Ovary (tissue), 9 donors: Measurements from ENCODE around the gene FAM24B. TPM values are rescaled to one million over a fixed set of nuclear protein-coding genes. Genes with fewer than 3 reads are reported as not detected.

ENCODE experiments used
- DNase-seq, 5 donors: peaks; one replicate each; pipeline ENCODE4 v3.0.0-alpha.2; 2019 to 2020
- H3K27ac ChIP-seq, 2 donors: fragments of 200-600 bp; one replicate each; pipeline versions ENCODE4 v1.5.1 to v1.8.0; 2019 to 2022
- H3K27me3 ChIP-seq: fragments of 200-600 bp; one replicate; pipeline ENCODE4 v1.8.0; 2022
- H3K36me3 ChIP-seq: fragments of 200-600 bp; sonication (generic); one replicate; pipeline ENCODE4 v1.5.1; 2019
- H3K4me1 ChIP-seq: one replicate; pipeline ENCODE4 v1.8.1; 2013; ENCODE audit warnings: mild to moderate bottlenecking, moderate library complexity; ENCODE audit not compliant: insufficient read depth
- H3K4me3 ChIP-seq: fragments of 200-600 bp; sonication (generic); one replicate; pipeline ENCODE4 v1.5.1; 2017
- H3K9me3 ChIP-seq, 2 donors: fragments of 200-600 bp in 1 of 2; sonication (generic) in 1 of 2; one replicate each; pipeline versions ENCODE4 v1.5.1 to v1.8.1; 2013 to 2019; ENCODE audit warnings: mild to moderate bottlenecking in 1 of 2, moderate library complexity in 1 of 2
- EP300 ChIP-seq: sonication (generic); formaldehyde crosslinking; IDR thresholded peaks from one replicate; pipeline ENCODE4 v1.6.1; 2017; ENCODE audit warnings: antibody characterized with exemption
- POLR2A ChIP-seq: fragments of 450-650 bp; IDR thresholded peaks from one replicate; pipeline ENCODE4 v1.6.1; 2017; ENCODE audit warnings: antibody characterized with exemption, mild to moderate bottlenecking, moderate library complexity
- WGBS, 3 donors: extraction: QIAGEN DNeasy Blood & Tissue Kit in 1 of 3; methylation state at CpG; one replicate each; pipeline versions ENCODE4 v1.1.5 to v1.1.7; 2013 to 2017; 5-methylcytosine and 5-hydroxymethylcytosine counted together
- intact Hi-C, 4 donors: fragments of 100-400 bp; cut with DNase I; formaldehyde crosslinking; loops; one replicate each; pipeline versions ENCODE4 v1.11.0 to v1.15.1; 2022 to 2023
- polyA plus RNA-seq, 2 donors: library from polyadenylated mRNA; stranded (reverse); fragments of 200-250 nt in 1 of 2; fragments of 350-450 nt in 1 of 2; fragmentation: Illumina TruSeq in 1 of 2; extraction: RNeasy Lipid Tissue Mini Kit (QIAGEN cat#74804) in 1 of 2; gene quantifications; one replicate each; pipeline ENCODE4 v1.2.3, GENCODE V29; 2013 to 2014
- total RNA-seq, 7 donors: library from RNA; depleted of rRNA in 2 of 7; stranded (reverse); fragments of >200 nt in 2 of 7; fragmentation: NEBNext Ultra II Directional in 3 of 7; extraction: Animal tissue kit (Norgen Biotek cat#: 25700) in 3 of 7; gene quantifications; one replicate each; pipeline versions ENCODE4 v1.1.0 to v1.2.4, GENCODE V29; 2016 to 2023
- TF ChIP-seq, protein P1 (sequence below), 3 donors: fragments of 450-650 bp in 2 of 3; fragments of 200-600 bp in 1 of 3; IDR thresholded peaks; one replicate each; pipeline versions ENCODE4 v1.5.1 to v1.8.0; 2016 to 2022; ENCODE audit warnings: antibody characterized with exemption in 3 of 3, mild to moderate bottlenecking in 1 of 3
- donor health status: DM: no; HTN: no; CAD: no; lungs with moderate emphysema.
- donor health status: DM: no; HTN: no; CAD: no.
- donor health status: Bipolar disorder and iron deficiency.
- donor health status: DM: yes; HTN: yes; CAD: no.
- donor health status: DM: no; HTN: no; CAD: no.
- donor health status: DM: yes; HTN: yes; CAD: no.

The FAM24B gene
- total and polyA plus RNA-seq, 9 donors, result 1.8 to 4.2 (median 2.8) TPM

DNA sequence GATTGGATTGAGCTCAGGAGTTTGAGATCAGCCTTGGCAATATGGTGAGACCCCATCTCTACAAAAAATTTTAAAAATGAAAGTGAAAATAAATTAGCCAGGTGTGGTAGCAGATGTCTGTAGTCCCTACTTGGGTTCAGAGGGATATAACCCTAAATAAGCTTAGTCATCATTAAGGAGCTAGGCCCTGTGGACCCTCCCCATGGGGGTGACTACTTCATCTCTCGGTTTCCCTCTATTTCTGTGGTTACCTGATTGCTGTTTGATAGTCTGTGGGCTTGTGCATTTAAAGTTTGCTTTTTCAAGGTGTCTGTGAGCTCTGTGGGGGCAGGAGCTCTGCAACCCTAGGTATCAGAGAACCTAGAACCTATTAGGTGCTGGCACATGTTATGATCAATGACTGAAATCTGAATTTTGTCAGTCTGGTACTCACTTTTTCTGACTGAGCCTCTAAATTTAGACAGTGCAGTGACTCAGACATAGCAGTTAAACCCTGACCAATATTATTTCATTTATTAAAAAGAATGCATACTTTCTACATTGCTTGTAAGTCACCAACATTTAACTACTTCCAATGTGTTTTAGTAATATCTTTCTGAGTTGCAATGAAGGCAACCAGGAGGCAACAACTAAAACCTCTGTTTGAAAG is 25.6 kb downstream of the FAM24B start:
- TF ChIP-seq POLR2A, result no peak
- TF ChIP-seq, protein P1, sequence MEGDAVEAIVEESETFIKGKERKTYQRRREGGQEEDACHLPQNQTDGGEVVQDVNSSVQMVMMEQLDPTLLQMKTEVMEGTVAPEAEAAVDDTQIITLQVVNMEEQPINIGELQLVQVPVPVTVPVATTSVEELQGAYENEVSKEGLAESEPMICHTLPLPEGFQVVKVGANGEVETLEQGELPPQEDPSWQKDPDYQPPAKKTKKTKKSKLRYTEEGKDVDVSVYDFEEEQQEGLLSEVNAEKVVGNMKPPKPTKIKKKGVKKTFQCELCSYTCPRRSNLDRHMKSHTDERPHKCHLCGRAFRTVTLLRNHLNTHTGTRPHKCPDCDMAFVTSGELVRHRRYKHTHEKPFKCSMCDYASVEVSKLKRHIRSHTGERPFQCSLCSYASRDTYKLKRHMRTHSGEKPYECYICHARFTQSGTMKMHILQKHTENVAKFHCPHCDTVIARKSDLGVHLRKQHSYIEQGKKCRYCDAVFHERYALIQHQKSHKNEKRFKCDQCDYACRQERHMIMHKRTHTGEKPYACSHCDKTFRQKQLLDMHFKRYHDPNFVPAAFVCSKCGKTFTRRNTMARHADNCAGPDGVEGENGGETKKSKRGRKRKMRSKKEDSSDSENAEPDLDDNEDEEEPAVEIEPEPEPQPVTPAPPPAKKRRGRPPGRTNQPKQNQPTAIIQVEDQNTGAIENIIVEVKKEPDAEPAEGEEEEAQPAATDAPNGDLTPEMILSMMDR (IDR thresholded peaks at IDR 0.05), result no peak
- no peak for TF ChIP-seq EP300
- no peaks in the 10 kb centered on the region for H3K4me1 ChIP-seq
- H3K27me3 ChIP-seq, result no peaks in the 10 kb centered on the region
- H3K27ac ChIP-seq, result no peak overlapping the region
- H3K36me3 ChIP-seq, result no peaks in the 10 kb centered on the region
- H3K9me3 ChIP-seq, result no peaks in the 10 kb centered on the region
- no peak for DNase-seq
- H3K4me3 ChIP-seq, result no peak overlapping the region
- intact Hi-C loops, result no loop called here
- 79 to 97% (median 96%) methylated on average over 1 of the region's 1 CpG for WGBS, 3 donors

DNA sequence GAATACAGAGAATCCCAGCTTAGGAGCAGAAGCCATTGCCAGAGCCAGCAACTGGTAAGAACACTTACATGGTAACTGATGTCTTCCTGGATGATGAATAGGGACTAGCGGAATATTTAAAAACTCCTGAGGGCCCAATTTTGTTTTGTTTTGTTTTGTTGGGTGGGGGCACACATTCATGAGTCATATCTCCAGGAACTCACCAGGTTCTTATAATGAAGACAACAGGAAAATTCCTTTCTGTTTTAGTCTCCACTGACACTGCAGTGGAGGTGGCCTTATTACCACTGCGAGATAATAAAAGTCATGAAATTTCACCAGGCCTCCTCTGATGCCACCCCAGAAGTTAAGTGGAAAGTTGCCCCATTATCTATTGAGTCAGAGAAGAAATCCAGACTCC is 27.1 kb downstream of the FAM24B start:
- H3K9me3 ChIP-seq, result no peaks in the 10 kb centered on the region
- TF ChIP-seq EP300 (no peak), POLR2A (no peak)
- TF ChIP-seq, protein P1 (IDR thresholded peaks at IDR 0.05), result no peak
- no peak overlapping the region for H3K4me3 ChIP-seq
- no peaks in the 10 kb centered on the region for H3K27me3 ChIP-seq
- H3K27ac ChIP-seq, result no peak overlapping the region
- WGBS, 3 donors, result 92 to 98% (median 93%) methylated on average over 2 of the region's 2 CpGs
- H3K36me3 ChIP-seq, result no peaks in the 10 kb centered on the region
- intact Hi-C loops, result no loop called here
- H3K4me1 ChIP-seq, result no peaks in the 10 kb centered on the region
- DNase-seq, result no peak

DNA sequence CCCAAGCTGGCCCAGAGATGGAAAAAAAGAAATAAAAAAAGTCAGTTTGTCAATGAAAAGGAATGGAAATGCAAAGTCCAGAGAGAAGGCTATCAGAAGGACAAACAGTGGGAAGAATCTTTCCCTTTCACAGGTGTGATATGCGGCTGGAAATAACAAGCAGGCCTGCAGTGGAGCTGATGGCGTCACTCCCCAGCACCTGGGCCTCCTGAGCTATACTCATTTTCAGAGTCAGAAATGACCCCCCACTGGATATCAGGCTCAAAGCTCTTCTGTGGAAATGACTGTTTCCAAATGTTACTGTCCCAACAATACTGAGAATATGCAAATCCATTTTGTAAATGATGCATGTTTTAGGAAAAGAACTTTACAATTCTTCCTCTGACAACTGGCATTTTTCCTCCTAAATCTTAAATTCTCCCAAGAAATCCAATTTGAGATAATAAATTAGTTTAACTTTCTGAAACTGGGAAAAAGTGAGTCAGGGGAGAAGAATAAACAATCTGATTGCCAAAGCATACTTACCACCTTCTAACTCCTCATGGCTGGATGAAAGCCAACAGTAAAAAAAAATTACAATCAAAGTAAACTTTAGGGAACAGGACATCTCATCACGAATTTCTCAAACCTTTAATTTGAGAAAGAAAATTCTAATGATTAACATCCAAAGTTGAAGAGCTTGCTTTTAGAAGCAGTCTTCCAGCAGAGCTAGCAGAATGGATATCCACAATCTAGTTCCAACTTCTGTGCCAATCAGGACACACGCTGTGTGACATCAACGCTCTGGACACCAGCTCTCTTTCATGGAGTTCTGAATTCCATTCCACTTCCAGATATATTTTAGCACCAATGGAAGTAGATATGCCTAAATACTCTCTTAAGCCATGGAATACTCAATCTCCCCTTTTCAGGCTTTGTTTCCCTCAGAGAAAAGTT is 28.4 kb downstream of the FAM24B start:
- no peak overlapping the region for H3K27ac ChIP-seq
- no peaks in the 10 kb centered on the region for H3K4me1 ChIP-seq
- no peak for TF ChIP-seq EP300
- no peak for TF ChIP-seq POLR2A
- TF ChIP-seq, protein P1 (IDR thresholded peaks at IDR 0.05), result no peak
- no peaks in the 10 kb centered on the region for H3K9me3 ChIP-seq
- H3K36me3 ChIP-seq, result no peaks in the 10 kb centered on the region
- H3K27me3 ChIP-seq, result no peaks in the 10 kb centered on the region
- DNase-seq, result no peak
- intact Hi-C loops, result no loop called here
- no peak overlapping the region for H3K4me3 ChIP-seq
- WGBS, 3 donors, result 76 to 80% (median 77%) methylated on average over 5 of the region's 5 CpGs

DNA sequence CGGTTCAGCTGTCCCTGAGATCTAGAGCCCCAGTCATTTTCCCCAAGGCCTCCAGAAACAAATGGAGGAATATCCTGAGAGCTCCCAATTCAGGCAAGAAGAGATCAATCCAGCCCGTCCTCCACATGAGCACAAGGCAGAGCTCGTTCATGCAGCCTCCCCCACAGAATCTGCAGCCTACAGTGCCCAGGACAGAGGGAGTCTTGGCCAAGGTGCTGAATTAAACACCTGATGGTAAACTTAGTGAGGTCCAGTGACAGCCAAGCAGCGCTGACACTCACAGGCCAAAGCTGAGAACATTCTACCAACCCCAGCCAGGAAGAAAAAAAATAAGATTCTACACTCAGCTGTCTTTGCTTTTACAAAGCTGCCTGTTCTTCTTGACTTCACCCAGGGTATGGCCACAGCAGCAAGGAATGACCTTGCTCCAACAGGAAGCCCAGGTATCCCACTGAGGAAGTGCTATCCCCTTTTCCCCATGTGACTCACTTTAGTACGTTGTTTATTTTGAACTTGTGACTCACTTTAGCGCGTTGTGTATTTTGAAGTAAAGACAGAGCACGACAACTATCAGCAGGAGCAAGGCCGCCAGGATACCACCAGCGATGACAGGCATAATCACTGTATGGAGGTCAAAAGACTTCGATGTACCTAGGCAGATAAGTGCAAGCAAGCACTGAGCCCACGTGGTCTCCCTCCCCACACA is 29.3 kb downstream of the FAM24B start:
- no peak for DNase-seq
- Histone ChIP-seq H3K36me3 (no peaks in the 10 kb centered on the region), H3K4me3 (no peak overlapping the region), H3K27ac (no peak overlapping the region), H3K9me3 (no peaks in the 10 kb centered on the region), H3K27me3 (no peaks in the 10 kb centered on the region), H3K4me1 (no peaks in the 10 kb centered on the region)
- 72 to 81% (median 75%) methylated on average over 12 of the region's 12 CpGs for WGBS, 3 donors
- intact Hi-C loops, result no loop called here
- TF ChIP-seq POLR2A (no peak), EP300 (no peak)
- TF ChIP-seq, protein P1 (IDR thresholded peaks at IDR 0.05), result no peak
